KMS-11 (cell line): ENCODE measurements around the gene IL17C.

ENCODE experiments used
- H2AFZ ChIP-seq: fragments of 200-600 bp; sonication (generic); 2 replicates; pipeline ENCODE4 v1.6.1; 2016; ENCODE audit warnings: antibody characterized with exemption, mixed run types, low read depth
- H3K27ac ChIP-seq: fragments of 200-600 bp; sonication (generic); 2 replicates; pipeline ENCODE4 v1.6.1; 2016; ENCODE audit warnings: mild to moderate bottlenecking, mixed run types
- H3K27me3 ChIP-seq: fragments of 200-600 bp; sonication (generic); 2 replicates; pipeline ENCODE4 v1.6.1; 2017; ENCODE audit warnings: mild to moderate bottlenecking, low read depth, mixed run types, moderate library complexity; ENCODE audit not compliant: insufficient read depth
- H3K36me3 ChIP-seq: fragments of 200-600 bp; sonication (generic); 2 replicates; pipeline ENCODE4 v1.6.1; 2017; ENCODE audit warnings: mild to moderate bottlenecking, mixed run types; ENCODE audit not compliant: insufficient read depth
- H3K4me1 ChIP-seq: fragments of 200-600 bp; sonication (generic); 2 replicates; pipeline ENCODE4 v1.6.1; 2016; ENCODE audit warnings: mild to moderate bottlenecking, low read depth, mixed run types; ENCODE audit not compliant: poor library complexity, severe bottlenecking
- H3K4me2 ChIP-seq: fragments of 200-600 bp; sonication (generic); 2 replicates; pipeline ENCODE4 v1.7.0; 2016; ENCODE audit warnings: mild to moderate bottlenecking, mixed run types
- H3K4me3 ChIP-seq: fragments of 200-600 bp; sonication (generic); IDR thresholded peaks from 2 replicates; pipeline ENCODE4 v1.6.1; 2017; ENCODE audit warnings: low read depth, low read length, mixed read lengths; ENCODE audit not compliant: insufficient read depth
- H3K79me2 ChIP-seq: fragments of 200-600 bp; sonication (generic); 2 replicates; pipeline ENCODE4 v1.6.1; 2016; ENCODE audit warnings: low read depth, mixed run types; ENCODE audit not compliant: insufficient read depth
- H3K9ac ChIP-seq: fragments of 200-600 bp; sonication (generic); 2 replicates; pipeline ENCODE4 v1.6.1; 2016; ENCODE audit warnings: mild to moderate bottlenecking, mixed run types
- H4K20me1 ChIP-seq: fragments of 200-600 bp; sonication (generic); 2 replicates; pipeline ENCODE4 v1.6.1; 2016; ENCODE audit warnings: mild to moderate bottlenecking, mixed run types; ENCODE audit not compliant: insufficient read depth
- CTCF ChIP-seq: fragments of 200-600 bp; sonication (generic); conservative IDR thresholded peaks from 2 replicates; pipeline ENCODE4 v1.6.1; 2017; ENCODE audit warnings: low read depth, mild to moderate bottlenecking, antibody characterized with exemption, low read length, moderate library complexity, mixed read lengths

The IL17C gene

GRCh38 chr16:88640498-88641247 is 2.3 kb downstream of the IL17C start:
- no peak overlapping the region for H3K9ac ChIP-seq
- no peak for TF ChIP-seq CTCF
- H3K4me1 ChIP-seq = peaks cover 13% of the 10 kb centered on the region
- H2AFZ ChIP-seq = no peak overlapping the region
- no peaks in the 10 kb centered on the region for H3K36me3 ChIP-seq
- no peaks in the 10 kb centered on the region for H4K20me1 ChIP-seq
- H3K27ac ChIP-seq = no peak overlapping the region
- H3K79me2 ChIP-seq = no peaks in the 10 kb centered on the region
- H3K4me2 ChIP-seq = no peak overlapping the region
- no peak overlapping the region for H3K4me3 ChIP-seq
- peaks cover 49% of the 10 kb centered on the region for H3K27me3 ChIP-seq

DNA sequence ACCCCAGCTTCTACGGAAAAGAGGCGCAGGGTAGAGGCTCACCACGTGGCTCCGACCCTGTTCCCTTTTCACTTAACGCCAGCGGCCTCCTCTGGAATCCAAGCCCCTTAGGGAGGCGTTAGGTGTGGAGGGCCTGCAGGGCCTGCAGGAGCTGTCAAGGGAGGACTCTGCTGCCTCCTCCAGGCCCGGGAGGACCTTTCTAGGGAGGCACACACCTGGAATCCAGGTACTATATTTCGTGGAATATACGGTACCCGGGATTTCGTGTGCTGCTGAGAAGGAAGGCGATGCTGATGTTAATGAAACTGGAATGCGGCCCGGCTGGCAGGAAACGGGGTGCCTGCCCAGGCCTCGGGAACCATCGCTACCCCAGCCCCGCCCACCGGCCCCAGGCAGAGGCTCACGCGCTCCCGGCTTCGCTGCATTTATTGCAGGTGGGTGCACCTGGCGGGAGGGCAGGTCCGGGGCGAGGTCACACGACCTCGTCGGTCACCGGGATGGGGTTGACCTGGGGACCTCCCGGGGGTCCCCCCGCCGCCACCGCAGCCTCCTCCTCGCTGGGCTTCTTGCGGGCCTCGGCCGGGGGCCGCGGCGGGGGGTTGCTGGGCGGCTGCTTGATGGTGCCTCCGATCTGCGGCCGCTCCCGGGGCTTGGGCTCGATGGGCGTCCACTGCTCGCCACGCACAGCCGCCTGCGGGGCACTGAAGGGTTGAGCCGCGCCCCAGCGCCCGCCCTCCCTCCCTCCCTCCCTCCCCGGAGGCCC is 4.7 kb downstream of the IL17C start:
- Histone ChIP-seq H4K20me1 (no peaks in the 10 kb centered on the region), H3K79me2 (no peaks in the 10 kb centered on the region), H3K4me2 (no peak overlapping the region), H2AFZ (no peak overlapping the region), H3K9ac (no peak overlapping the region), H3K4me3 (no peak overlapping the region), H3K4me1 (peaks cover 10% of the 10 kb centered on the region), H3K27me3 (peaks cover 31% of the 10 kb centered on the region), H3K27ac (no peak overlapping the region), H3K36me3 (no peaks in the 10 kb centered on the region)
- no peak for TF ChIP-seq CTCF

- no peaks in the 10 kb centered on the region for H3K79me2 ChIP-seq
- H3K4me3 ChIP-seq = no peak overlapping the region
- H3K4me2 ChIP-seq = no peak overlapping the region
- no peaks in the 10 kb centered on the region for H3K36me3 ChIP-seq
- peaks cover 26% of the 10 kb centered on the region for H3K27me3 ChIP-seq
- H4K20me1 ChIP-seq = no peaks in the 10 kb centered on the region
- no peak for TF ChIP-seq CTCF
- no peak overlapping the region for H3K27ac ChIP-seq
- peaks cover 4% of the 10 kb centered on the region for H3K4me1 ChIP-seq
- H2AFZ ChIP-seq = no peak overlapping the region
- H3K9ac ChIP-seq = no peak overlapping the region
Measured at GRCh38 chr16:88643644-88643932, 5.2 kb downstream of the IL17C start.

DNA sequence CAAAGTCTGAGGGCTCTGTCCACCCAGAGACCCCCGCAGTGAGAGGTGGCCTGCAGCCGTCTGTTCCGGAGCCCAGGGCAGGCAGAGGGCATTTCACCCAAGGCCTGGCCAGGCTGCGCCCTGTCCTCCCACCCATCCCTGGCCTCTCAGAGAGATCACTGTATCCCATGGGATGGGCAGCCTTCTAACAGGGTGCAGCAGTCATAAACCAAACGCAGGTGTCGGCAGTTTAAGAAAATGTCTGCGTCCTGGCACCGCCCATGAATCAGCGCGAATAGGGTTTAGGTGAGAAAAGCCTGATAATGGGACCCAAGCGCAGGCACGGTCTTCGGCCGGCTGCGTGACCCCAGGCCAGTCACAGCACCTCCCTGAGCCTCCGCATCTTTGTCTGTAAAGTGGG is 7.1 kb downstream of the IL17C start:
- Histone ChIP-seq H3K27ac (no peak overlapping the region), H3K4me2 (no peak overlapping the region), H2AFZ (no peak overlapping the region), H3K27me3 (peaks cover 7% of the 10 kb centered on the region), H3K4me1 (peaks cover 8% of the 10 kb centered on the region), H3K4me3 (no peak overlapping the region), H3K9ac (no peak overlapping the region), H3K79me2 (peaks cover 11% of the 10 kb centered on the region), H4K20me1 (no peaks in the 10 kb centered on the region), H3K36me3 (no peaks in the 10 kb centered on the region)
- TF ChIP-seq CTCF = no peak
